Mesothelial cell of epicardium (in vitro differentiated cells): ENCODE data around the gene ATXN1. TPM values are rescaled to one million over a fixed set of nuclear protein-coding genes. Genes with fewer than 3 reads are reported as not detected.
"Not testable (repeated sequence)": the region's sequence is repeated elsewhere in the genome, so short reads cannot be mapped to it uniquely, and the experiment has no call there.

Experiments
- DNase-seq, 2 experiments: peaks; one replicate each; pipeline ENCODE4 v3.0.0; 2021; ENCODE audit warnings: low spot score in 2 of 2; ENCODE audit not compliant: unreplicated experiment in 2 of 2
- H3K27ac Mint-ChIP-seq: 2 replicates; pipeline ENCODE4 v1.8.0; 2021; ENCODE audit warnings: mixed read lengths
- H3K27me3 Mint-ChIP-seq: 2 replicates; pipeline ENCODE4 v1.8.0; 2021; ENCODE audit warnings: low read depth, mixed read lengths
- H3K36me3 Mint-ChIP-seq: 2 replicates; pipeline ENCODE4 v1.8.0; 2021; ENCODE audit warnings: mixed read lengths
- H3K4me1 Mint-ChIP-seq: 2 replicates; pipeline ENCODE4 v1.8.0; 2021; ENCODE audit warnings: mixed read lengths
- H3K4me3 Mint-ChIP-seq: 2 replicates; pipeline ENCODE4 v1.8.0; 2021; ENCODE audit warnings: mild to moderate bottlenecking, moderate library complexity, mixed read lengths
- H3K9me3 Mint-ChIP-seq: 2 replicates; pipeline ENCODE4 v1.8.0; 2021; ENCODE audit warnings: mixed read lengths
- CTCF ChIP-seq: fragments of 200-600 bp; sonication (generic); IDR thresholded peaks from one replicate; pipeline ENCODE4 v1.5.0; 2021; ENCODE audit warnings: antibody characterized with exemption; ENCODE audit not compliant: unreplicated experiment
- total RNA-seq: library from RNA; stranded (reverse); gene quantifications from 3 replicates; pipeline ENCODE4 v1.2.1, GENCODE V29; 2021

The ATXN1 gene
- total RNA-seq, 1 donor from 2014 or later = 59.5 TPM

GRCh38 chr6:16711546-16712254 lies 49.6 kb downstream of the ATXN1 start:
- no peak for DNase-seq
- H3K4me3 Mint-ChIP-seq = no peak overlapping the region
- no peaks in the 10 kb centered on the region for H3K27me3 Mint-ChIP-seq
- no peak for TF ChIP-seq CTCF
- no peaks in the 10 kb centered on the region for H3K9me3 Mint-ChIP-seq
- peaks cover 24% of the 10 kb centered on the region for H3K4me1 Mint-ChIP-seq
- peaks cover 6% of the 10 kb centered on the region for H3K36me3 Mint-ChIP-seq
- no peak overlapping the region for H3K27ac Mint-ChIP-seq

GRCh38 chr6:16706911-16707783 lies 54.1 kb downstream of the ATXN1 start:
- H3K27ac Mint-ChIP-seq = no peak overlapping the region

GRCh38 chr6:16706491-16706890 lies 54.8 kb downstream of the ATXN1 start:
- H3K9me3 Mint-ChIP-seq, DNase-seq, H3K4me3 Mint-ChIP-seq, H3K36me3 Mint-ChIP-seq, H3K27ac Mint-ChIP-seq, H3K27me3 Mint-ChIP-seq: not testable (repeated sequence)
- H3K4me1 Mint-ChIP-seq = peaks cover 27% of the 10 kb centered on the region

More at GRCh38 chr6:16706911-16707783, 54.1 kb downstream of the ATXN1 start:
- no peak for TF ChIP-seq CTCF
- Mint-ChIP-seq H3K9me3 (no peaks in the 10 kb centered on the region), H3K36me3 (peaks cover 2% of the 10 kb centered on the region), H3K27me3 (no peaks in the 10 kb centered on the region), H3K4me3 (no peak overlapping the region), H3K4me1 (peaks cover 31% of the 10 kb centered on the region)
- DNase-seq = no peak

GRCh38 chr6:16706029-16706428 lies 55.2 kb downstream of the ATXN1 start:
- Mint-ChIP-seq H3K4me3 (no peak overlapping the region), H3K36me3 (peaks cover 4% of the 10 kb centered on the region), H3K27me3 (no peaks in the 10 kb centered on the region), H3K4me1 (peaks cover 27% of the 10 kb centered on the region), H3K9me3 (no peaks in the 10 kb centered on the region), H3K27ac (no peak overlapping the region)
- TF ChIP-seq CTCF = no peak
- DNase-seq = no peak

- TF ChIP-seq CTCF = no peak
- Mint-ChIP-seq H3K27ac (peak overlapping the region; percentile 62), H3K4me3 (no peak overlapping the region), H3K9me3 (no peaks in the 10 kb centered on the region), H3K27me3 (no peaks in the 10 kb centered on the region), H3K36me3 (peaks cover 4% of the 10 kb centered on the region), H3K4me1 (peaks cover 34% of the 10 kb centered on the region)
- no peak for DNase-seq
Observed at GRCh38 chr6:16705081-16705993, 55.9 kb downstream of the ATXN1 start.
